IMR-90 (cell line): Measurements from ENCODE around the gene DCHS1.

ENCODE experiments used
- BHLHE40 ChIP-seq: fragments of 150-350 bp; IDR thresholded peaks from 2 replicates; pipeline ENCODE4 v1.6.1; 2016; ENCODE audit warnings: mild to moderate bottlenecking, low read depth, low read length
- MXI1 ChIP-seq: IDR thresholded peaks from 2 replicates; pipeline ENCODE4 v1.6.1; 2012; ENCODE audit warnings: low read depth, mild to moderate bottlenecking, low read length, moderate library complexity, borderline replicate concordance
- NFE2L2 ChIP-seq: fragments of 150-350 bp; IDR thresholded peaks from 2 replicates; pipeline ENCODE4 v1.6.1; 2016; ENCODE audit warnings: low read depth, mild to moderate bottlenecking, low read length
- POLR2A ChIP-seq: IDR thresholded peaks from 2 replicates; pipeline ENCODE4 v1.6.1; 2012; ENCODE audit warnings: mild to moderate bottlenecking, low read depth, low read length
- RCOR1 ChIP-seq: IDR thresholded peaks from 2 replicates; pipeline ENCODE4 v1.6.1; 2012; ENCODE audit warnings: mild to moderate bottlenecking, low read length, improper control_type of control experiment; ENCODE audit not compliant: insufficient replicate concordance
- RFX5 ChIP-seq: IDR thresholded peaks from 2 replicates; pipeline ENCODE4 v1.8.0; 2012; ENCODE audit warnings: low read depth, mild to moderate bottlenecking, low read length, moderate library complexity
- TF ChIP-seq, protein P1 (sequence below): conservative IDR thresholded peaks from 2 replicates; pipeline ENCODE4 v1.5.1; 2012; ENCODE audit warnings: mild to moderate bottlenecking, low read depth, low read length, improper control_type of control experiment
- TF ChIP-seq, protein P2 (sequence below): fragments of 150-350 bp; IDR thresholded peaks from 2 replicates; pipeline ENCODE4 v1.6.1; 2017; ENCODE audit warnings: mild to moderate bottlenecking, antibody characterized with exemption, low read length, low read depth
- TF ChIP-seq, protein P3 (sequence below): fragments of 150-350 bp; IDR thresholded peaks from 2 replicates; pipeline ENCODE4 v1.6.1; 2016; ENCODE audit warnings: low read depth, mild to moderate bottlenecking, low read length, moderate library complexity, borderline replicate concordance

DNA sequence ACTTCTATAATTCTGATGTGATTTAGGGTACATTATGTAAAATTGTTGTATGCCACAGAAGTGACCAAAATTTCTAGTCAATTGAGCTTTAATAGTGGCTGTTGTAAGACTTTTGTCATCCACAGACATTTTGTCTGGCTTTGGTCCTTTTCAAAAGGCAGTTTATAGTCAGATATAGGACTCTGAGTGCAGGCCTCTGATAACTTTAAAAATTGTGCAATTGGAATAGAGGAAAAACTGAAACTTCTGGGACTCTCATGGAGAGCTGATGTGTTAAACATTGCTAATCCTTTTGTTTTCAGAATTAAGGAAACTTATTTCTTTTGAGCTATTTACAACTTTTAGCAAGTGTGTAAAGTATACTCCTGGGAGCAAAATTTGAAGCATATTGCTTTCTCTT lies 36.5 kb upstream of the DCHS1 start:
- TF ChIP-seq, protein P1, sequence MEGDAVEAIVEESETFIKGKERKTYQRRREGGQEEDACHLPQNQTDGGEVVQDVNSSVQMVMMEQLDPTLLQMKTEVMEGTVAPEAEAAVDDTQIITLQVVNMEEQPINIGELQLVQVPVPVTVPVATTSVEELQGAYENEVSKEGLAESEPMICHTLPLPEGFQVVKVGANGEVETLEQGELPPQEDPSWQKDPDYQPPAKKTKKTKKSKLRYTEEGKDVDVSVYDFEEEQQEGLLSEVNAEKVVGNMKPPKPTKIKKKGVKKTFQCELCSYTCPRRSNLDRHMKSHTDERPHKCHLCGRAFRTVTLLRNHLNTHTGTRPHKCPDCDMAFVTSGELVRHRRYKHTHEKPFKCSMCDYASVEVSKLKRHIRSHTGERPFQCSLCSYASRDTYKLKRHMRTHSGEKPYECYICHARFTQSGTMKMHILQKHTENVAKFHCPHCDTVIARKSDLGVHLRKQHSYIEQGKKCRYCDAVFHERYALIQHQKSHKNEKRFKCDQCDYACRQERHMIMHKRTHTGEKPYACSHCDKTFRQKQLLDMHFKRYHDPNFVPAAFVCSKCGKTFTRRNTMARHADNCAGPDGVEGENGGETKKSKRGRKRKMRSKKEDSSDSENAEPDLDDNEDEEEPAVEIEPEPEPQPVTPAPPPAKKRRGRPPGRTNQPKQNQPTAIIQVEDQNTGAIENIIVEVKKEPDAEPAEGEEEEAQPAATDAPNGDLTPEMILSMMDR, result no peak
- TF ChIP-seq NFE2L2 (no peak), MXI1 (no peak), RCOR1 (no peak), RFX5 (no peak), BHLHE40 (no peak), POLR2A (no peak)
- TF ChIP-seq, protein P2, sequence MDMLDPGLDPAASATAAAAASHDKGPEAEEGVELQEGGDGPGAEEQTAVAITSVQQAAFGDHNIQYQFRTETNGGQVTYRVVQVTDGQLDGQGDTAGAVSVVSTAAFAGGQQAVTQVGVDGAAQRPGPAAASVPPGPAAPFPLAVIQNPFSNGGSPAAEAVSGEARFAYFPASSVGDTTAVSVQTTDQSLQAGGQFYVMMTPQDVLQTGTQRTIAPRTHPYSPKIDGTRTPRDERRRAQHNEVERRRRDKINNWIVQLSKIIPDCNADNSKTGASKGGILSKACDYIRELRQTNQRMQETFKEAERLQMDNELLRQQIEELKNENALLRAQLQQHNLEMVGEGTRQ, result no peak
- TF ChIP-seq, protein P3, sequence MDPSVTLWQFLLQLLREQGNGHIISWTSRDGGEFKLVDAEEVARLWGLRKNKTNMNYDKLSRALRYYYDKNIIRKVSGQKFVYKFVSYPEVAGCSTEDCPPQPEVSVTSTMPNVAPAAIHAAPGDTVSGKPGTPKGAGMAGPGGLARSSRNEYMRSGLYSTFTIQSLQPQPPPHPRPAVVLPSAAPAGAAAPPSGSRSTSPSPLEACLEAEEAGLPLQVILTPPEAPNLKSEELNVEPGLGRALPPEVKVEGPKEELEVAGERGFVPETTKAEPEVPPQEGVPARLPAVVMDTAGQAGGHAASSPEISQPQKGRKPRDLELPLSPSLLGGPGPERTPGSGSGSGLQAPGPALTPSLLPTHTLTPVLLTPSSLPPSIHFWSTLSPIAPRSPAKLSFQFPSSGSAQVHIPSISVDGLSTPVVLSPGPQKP, result no peak
